ENCODE measurements around the gene SUMF1. TPM values are rescaled to one million over a fixed set of nuclear protein-coding genes. Genes with fewer than 3 reads are reported as not detected.

Gene SUMF1
- total RNA-seq, 1 donor from 2014 or later, result 98.4 TPM

DNA sequence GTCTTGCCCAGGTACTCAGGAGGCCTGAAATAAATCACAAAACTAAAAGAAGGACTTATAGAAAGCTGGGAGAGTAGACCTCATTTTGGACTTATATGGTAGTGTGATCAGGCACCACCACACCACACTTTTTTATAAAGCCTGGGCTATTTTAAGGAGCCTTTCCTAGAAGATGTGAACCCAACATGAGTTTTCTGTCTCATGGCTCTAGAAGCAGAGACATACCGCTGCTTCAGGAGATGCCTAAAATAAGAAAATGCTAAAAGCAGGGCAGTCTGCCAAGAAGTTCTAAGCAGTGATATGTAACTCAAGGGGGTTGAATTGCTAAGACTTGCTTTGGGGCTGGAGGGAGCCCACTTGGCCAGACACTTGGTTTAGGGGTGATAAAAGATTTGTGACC lies 49.6 kb downstream of the SUMF1 start:
- Histone ChIP-seq H3K27ac (peak overlapping the region; percentile 79 to 88), H3K9me3 (no peaks in the 10 kb centered on the region), H3K36me3 (no peaks in the 10 kb centered on the region), H3K4me3 (no peak overlapping the region), H3K27me3 (no peaks in the 10 kb centered on the region), H3K4me1 (peaks cover 3 to 13% of the 10 kb centered on the region in 2 donors)
- intact Hi-C loops (cut with DNase I), result loop anchor here (2.0 to 5.0 kb wide), 5 partner anchors 57 to 165 kb away; partner anchors contain the start of gene ITPR1
- peak in 1 of 2 donors; percentile 67 for DNase-seq (ENCODE audit: low spot score in 2 of 2)
- TF ChIP-seq, protein P1, sequence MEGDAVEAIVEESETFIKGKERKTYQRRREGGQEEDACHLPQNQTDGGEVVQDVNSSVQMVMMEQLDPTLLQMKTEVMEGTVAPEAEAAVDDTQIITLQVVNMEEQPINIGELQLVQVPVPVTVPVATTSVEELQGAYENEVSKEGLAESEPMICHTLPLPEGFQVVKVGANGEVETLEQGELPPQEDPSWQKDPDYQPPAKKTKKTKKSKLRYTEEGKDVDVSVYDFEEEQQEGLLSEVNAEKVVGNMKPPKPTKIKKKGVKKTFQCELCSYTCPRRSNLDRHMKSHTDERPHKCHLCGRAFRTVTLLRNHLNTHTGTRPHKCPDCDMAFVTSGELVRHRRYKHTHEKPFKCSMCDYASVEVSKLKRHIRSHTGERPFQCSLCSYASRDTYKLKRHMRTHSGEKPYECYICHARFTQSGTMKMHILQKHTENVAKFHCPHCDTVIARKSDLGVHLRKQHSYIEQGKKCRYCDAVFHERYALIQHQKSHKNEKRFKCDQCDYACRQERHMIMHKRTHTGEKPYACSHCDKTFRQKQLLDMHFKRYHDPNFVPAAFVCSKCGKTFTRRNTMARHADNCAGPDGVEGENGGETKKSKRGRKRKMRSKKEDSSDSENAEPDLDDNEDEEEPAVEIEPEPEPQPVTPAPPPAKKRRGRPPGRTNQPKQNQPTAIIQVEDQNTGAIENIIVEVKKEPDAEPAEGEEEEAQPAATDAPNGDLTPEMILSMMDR (IDR thresholded peaks at IDR 0.05), result no peak

DNA sequence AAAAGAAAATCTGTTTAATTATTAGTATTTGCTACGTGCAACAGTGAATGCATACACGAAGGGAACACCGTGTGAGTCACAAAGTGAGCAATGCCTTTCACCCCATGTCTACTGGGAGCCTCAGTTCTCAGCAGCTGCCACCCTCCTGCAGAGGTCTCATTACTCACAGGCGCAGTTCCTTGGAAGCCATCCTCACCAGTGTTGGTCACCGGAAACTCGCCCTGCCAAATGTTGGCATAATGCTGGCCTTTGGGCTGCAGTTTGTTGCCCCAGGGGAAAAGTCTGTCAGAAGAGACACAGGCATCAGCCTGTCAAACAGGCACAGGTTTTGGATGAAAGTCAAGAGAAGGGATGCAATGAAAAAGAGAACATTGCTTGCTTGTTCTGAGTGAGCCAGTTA lies 50.1 kb downstream of the SUMF1 start:
- Histone ChIP-seq H3K27me3 (no peaks in the 10 kb centered on the region), H3K36me3 (no peaks in the 10 kb centered on the region), H3K4me1 (peaks cover 3 to 13% of the 10 kb centered on the region in 2 donors), H3K9me3 (no peaks in the 10 kb centered on the region), H3K27ac (peak overlapping the region; percentile 79 to 88), H3K4me3 (no peak overlapping the region)
- peak; percentile 82 to 95 for DNase-seq (ENCODE audit: low spot score in 2 of 2)
- TF ChIP-seq, protein P1 (IDR thresholded peaks at IDR 0.05), result peak in 1 of 3 experiments; percentile 5
- intact Hi-C loops (cut with DNase I), result loop anchor here (2.0 to 5.0 kb wide), 5 partner anchors 58 to 166 kb away; partner anchors contain the start of gene ITPR1

DNA sequence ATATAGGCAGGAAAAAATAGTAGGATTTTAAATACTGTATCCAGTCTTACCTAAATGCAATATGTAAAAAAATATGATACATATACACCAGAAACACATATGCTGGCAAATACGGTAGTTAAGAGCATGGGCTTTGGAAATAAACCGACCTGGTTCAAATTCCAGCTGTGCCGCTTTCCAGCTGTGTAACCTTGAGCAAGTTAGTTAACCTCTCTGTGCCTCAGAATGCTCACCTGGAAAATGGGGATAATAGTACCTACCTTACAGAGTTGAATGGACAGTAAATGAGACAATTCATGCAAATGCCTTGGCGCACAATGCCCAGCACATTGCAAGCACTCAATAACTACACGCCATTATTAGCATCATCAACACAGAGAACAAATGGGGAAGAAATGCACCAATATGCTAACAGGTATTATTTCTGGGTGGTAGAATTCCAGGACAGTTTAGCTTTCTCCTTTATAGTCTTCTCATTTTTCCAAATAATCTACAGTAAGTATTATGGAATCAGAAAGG lies 50.6 kb downstream of the SUMF1 start:
- Histone ChIP-seq H3K27ac (peak overlapping the region; percentile 57 to 77), H3K9me3 (no peaks in the 10 kb centered on the region), H3K4me3 (no peak overlapping the region), H3K4me1 (peaks cover 3 to 13% of the 10 kb centered on the region in 2 donors), H3K36me3 (no peaks in the 10 kb centered on the region), H3K27me3 (no peaks in the 10 kb centered on the region)
- TF ChIP-seq, protein P1 (IDR thresholded peaks at IDR 0.05), result no peak
- intact Hi-C loops (cut with DNase I), result loop anchor here (2.0 to 5.0 kb wide), 5 partner anchors 58 to 166 kb away; partner anchors contain the start of gene ITPR1
- no peak for DNase-seq (ENCODE audit: low spot score in 2 of 2)

DNA sequence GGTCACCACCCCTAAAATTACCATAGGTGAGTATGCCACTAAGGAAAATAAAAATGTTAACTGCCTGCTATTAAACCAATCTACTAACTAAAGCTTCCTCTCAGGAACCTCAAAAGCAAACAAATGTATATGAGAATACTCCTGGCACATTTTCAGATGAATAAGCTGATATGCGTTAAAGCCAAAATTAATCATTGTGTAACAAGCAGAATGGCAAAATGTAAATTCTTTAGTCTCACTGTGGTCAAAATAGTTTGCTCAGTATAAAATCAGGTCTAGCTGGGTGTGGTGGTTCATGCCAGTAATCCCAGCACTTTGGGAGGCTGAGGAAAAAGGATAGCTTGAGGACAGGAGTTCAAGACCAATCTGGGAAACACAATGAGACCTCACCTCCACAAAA lies 53.6 kb downstream of the SUMF1 start:
- intact Hi-C loops (cut with DNase I), result no loop called here
- Histone ChIP-seq H3K36me3 (peaks cover 0 to 4% of the 10 kb centered on the region in 2 donors), H3K27ac (no peak overlapping the region), H3K27me3 (no peaks in the 10 kb centered on the region), H3K4me1 (peaks cover 3 to 13% of the 10 kb centered on the region in 2 donors), H3K4me3 (no peak overlapping the region), H3K9me3 (no peaks in the 10 kb centered on the region)
- TF ChIP-seq, protein P1 (IDR thresholded peaks at IDR 0.05), result no peak
- DNase-seq (ENCODE audit: low spot score in 2 of 2), result no peak

DNA sequence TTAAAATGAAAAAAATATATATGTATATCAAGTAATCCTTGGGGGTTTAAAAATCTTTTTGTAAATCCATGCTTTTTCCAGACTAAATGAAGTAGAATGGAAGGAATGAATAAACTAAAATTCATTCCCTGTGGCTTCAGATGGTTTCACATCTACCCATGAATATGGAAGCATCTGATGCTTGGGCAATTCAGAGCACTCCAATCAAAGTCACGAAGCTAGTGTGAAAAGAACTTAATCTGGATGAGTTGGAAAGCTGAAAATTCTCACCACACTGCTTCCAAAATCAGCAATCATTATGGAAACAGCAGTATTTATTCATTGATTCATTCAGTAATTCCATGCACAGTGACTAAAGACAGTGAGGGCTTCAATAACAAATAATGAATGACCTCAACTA lies 55.2 kb downstream of the SUMF1 start:
- intact Hi-C loops (cut with DNase I), result no loop called here
- DNase-seq (ENCODE audit: low spot score in 2 of 2), result no peak
- Histone ChIP-seq H3K9me3 (no peaks in the 10 kb centered on the region), H3K4me1 (peaks cover 3 to 13% of the 10 kb centered on the region in 2 donors), H3K36me3 (peaks cover 0 to 4% of the 10 kb centered on the region in 2 donors), H3K4me3 (no peak overlapping the region), H3K27ac (peak overlapping the region in 1 of 2 donors; percentile 8), H3K27me3 (no peaks in the 10 kb centered on the region)
- TF ChIP-seq, protein P1 (IDR thresholded peaks at IDR 0.05), result no peak

Measured in ascending aorta (tissue), 2 donors.